Ishikawa (cell line): ENCODE results near the gene TERT.

ENCODE experiments used
- CEBPB ChIP-seq: IDR thresholded peaks from 2 replicates; pipeline ENCODE4 v1.6.1; 2012
- CREB1 ChIP-seq: IDR thresholded peaks from 2 replicates; pipeline ENCODE4 v1.6.1; 2012; ENCODE audit warnings: low read depth
- EGR1 ChIP-seq: IDR thresholded peaks from 2 replicates; pipeline ENCODE4 v1.6.1; 2012
- EP300 ChIP-seq: IDR thresholded peaks from 2 replicates; pipeline ENCODE4 v1.6.1; 2012; ENCODE audit warnings: borderline replicate concordance
- FOXM1 ChIP-seq: IDR thresholded peaks from 2 replicates; pipeline ENCODE4 v1.6.1; 2012; ENCODE audit warnings: low read depth, borderline replicate concordance
- MAX ChIP-seq: IDR thresholded peaks from 2 replicates; pipeline ENCODE4 v1.6.1; 2012
- NFIC ChIP-seq: IDR thresholded peaks from 2 replicates; pipeline ENCODE4 v1.6.1; 2012
- RAD21 ChIP-seq: IDR thresholded peaks from 2 replicates; pipeline ENCODE4 v1.6.1; 2012; ENCODE audit warnings: low read depth
- REST ChIP-seq: IDR thresholded peaks from 2 replicates; pipeline ENCODE4 v1.6.1; 2012; ENCODE audit warnings: low read depth, mild to moderate bottlenecking
- TAF1 ChIP-seq: IDR thresholded peaks from 2 replicates; pipeline ENCODE4 v1.6.1; 2012; ENCODE audit warnings: low read depth, mild to moderate bottlenecking
- TCF12 ChIP-seq: IDR thresholded peaks from 2 replicates; pipeline ENCODE4 v1.6.1; 2012; ENCODE audit warnings: low read depth
- TEAD4 ChIP-seq: IDR thresholded peaks from 2 replicates; pipeline ENCODE4 v1.6.1; 2012
- USF1 ChIP-seq: IDR thresholded peaks from 2 replicates; pipeline ENCODE4 v1.6.1; 2012
- YY1 ChIP-seq: IDR thresholded peaks from 2 replicates; pipeline ENCODE4 v1.6.1; 2012; ENCODE audit warnings: low read depth
- ZBTB7A ChIP-seq: IDR thresholded peaks from 2 replicates; pipeline ENCODE4 v1.6.1; 2012; ENCODE audit warnings: low read depth

Gene TERT

GRCh38 chr5:1333986-1334385, 39.1 kb upstream of the TERT start:
- TF ChIP-seq MAX (no peak), TEAD4 (no peak), CREB1 (no peak), FOXM1 (no peak), CEBPB (no peak), REST (no peak), YY1 (no peak)

- no peak for TF ChIP-seq RAD21
- no peak for TF ChIP-seq EGR1
- TF ChIP-seq CEBPB, result no peak
- TF ChIP-seq NFIC, result no peak
- no peak for TF ChIP-seq USF1
- no peak for TF ChIP-seq MAX
- TF ChIP-seq TCF12, result no peak
These were observed 37.7 kb upstream of the TERT start for GRCh38 chr5:1332461-1333001.

GRCh38 chr5:1331861-1332405, 37.1 kb upstream of the TERT start:
- no peak for TF ChIP-seq TEAD4

- TF ChIP-seq RAD21 (no peak), NFIC (no peak), CREB1 (no peak), ZBTB7A (no peak), YY1 (no peak), FOXM1 (no peak), USF1 (no peak), TCF12 (no peak), EP300 (no peak), TAF1 (no peak), MAX (no peak), EGR1 (no peak), CEBPB (no peak), REST (no peak)
These were observed 36.3 kb upstream of the TERT start for GRCh38 chr5:1330847-1331831.

- TF ChIP-seq TCF12, result no peak
- no peak for TF ChIP-seq TEAD4
- no peak for TF ChIP-seq REST
- TF ChIP-seq NFIC, result no peak
- TF ChIP-seq MAX, result no peak
- TF ChIP-seq FOXM1, result no peak
- no peak for TF ChIP-seq YY1
- no peak for TF ChIP-seq EGR1
- no peak for TF ChIP-seq CEBPB
- TF ChIP-seq USF1, result no peak
- no peak for TF ChIP-seq TAF1
- TF ChIP-seq ZBTB7A, result no peak
- TF ChIP-seq EP300, result no peak
These were observed 35.4 kb upstream of the TERT start for GRCh38 chr5:1330146-1330846.
